GM18520 (cell line): Measurements from ENCODE around the gene CRK.
A peak's percentile ranks its signal among the peaks of the same experiment; 100 is the strongest.
"Not testable (repeated sequence)": the region's sequence is repeated elsewhere in the genome, so short reads cannot be mapped to it uniquely, and the experiment has no call there.

Experiments
- ATAC-seq: cut with Tn5 transposase; IDR thresholded peaks from one replicate; pipeline ENCODE4 v1.9.1; 2021; ENCODE audit not compliant: unreplicated experiment

CRK gene

GRCh38 chr17:1431631-1432104 is 24.4 kb downstream of the CRK start:
- ATAC-seq: peak; percentile 48

GRCh38 chr17:1423456-1424135 is 32.4 kb downstream of the CRK start:
- ATAC-seq: no peak

- ATAC-seq: no peak
Measured at GRCh38 chr17:1422885-1423284, 33.1 kb downstream of the CRK start.

DNA sequence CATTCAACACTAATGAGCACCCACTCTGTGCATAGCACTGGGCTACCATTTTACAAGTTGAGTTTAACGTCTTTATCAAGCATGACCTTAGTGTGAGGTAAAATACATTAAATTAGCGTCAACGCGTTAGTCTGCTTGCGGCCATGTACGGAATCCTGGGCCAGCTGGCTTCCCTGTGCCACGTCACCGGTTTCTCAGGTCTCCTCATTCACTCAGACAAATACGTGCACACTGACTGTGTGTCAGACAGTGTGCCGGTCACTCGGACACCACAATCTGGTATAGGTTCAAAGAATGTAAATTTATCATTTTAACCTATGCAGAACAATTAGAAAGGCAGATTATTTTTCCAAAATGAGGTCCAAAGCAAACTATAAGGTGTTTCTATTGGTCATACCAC is 34.6 kb downstream of the CRK start:
- no peak for ATAC-seq

GRCh38 chr17:1420981-1421380 is 35.1 kb downstream of the CRK start:
- ATAC-seq: no peak

GRCh38 chr17:1420163-1420562 is 35.9 kb downstream of the CRK start:
- no peak for ATAC-seq

DNA sequence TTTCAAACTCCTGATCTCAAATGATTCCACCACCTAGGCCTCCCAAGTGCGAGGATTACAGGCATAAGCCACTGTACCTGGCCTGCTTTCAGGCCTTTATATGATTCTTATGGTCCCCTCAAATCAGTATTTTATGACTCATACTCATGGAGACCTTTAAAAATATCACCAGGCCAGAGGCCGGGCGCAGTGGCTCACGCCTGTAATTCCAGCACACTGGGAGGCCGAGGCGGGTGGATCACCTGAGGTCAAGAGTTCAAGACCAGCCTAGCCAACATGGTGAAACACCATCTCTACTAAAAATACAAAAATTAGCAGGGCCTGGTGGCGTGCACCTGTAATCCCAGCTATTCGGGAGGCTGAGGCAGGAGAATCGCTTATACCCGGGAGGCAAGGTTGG is 37.6 kb downstream of the CRK start:
- ATAC-seq: not testable (repeated sequence)

DNA sequence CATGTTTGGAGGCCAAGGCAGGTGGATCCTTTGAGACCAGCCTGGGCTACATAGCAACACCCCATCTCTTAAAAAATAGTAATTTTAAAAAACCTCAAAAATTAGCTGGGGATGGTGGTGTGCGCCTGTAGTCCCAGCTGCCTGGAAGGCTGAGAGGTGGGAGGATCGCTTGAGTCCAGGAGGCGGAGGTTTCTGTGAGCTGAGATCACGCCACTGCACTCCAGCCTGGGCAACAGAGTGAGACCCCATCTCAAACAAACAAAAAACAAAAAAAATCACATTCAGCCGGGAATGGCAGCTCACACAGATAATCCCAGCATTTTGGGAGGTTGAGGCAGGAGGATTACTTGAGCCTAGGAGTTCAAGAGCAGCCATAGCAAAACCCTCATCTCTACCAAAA is 39.6 kb downstream of the CRK start:
- no peak for ATAC-seq

GRCh38 chr17:1414634-1415033 is 41.4 kb downstream of the CRK start:
- ATAC-seq: no peak

DNA sequence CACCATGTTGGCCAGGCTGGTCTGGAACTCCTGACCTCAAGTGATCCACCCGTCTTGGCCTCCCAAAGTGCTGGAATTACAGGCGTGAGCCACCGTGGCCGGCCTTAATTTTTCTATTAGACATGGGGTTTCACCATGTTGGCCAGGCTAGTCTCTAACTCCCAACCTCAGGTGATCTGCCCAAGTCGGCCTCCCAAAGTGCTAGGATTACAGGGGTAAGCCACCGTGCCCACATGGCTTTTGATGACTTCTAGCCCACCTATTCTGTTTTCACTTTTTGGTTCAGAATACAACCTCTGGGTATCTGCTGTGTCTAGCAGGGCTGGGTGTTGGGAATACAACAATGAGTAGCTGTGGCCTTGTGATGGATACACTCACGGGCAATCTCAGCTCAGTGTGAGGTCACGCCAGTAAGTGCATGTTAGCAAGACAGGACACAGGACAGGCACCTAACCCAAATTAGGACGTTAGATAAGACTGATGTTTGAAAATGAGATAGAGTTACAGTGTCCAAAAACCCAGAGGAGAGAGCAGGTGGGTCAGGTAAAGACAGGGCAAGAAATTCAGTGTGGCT is 41.9 kb downstream of the CRK start:
- no peak for ATAC-seq

GRCh38 chr17:1413281-1413791 is 42.7 kb downstream of the CRK start:
- no peak for ATAC-seq

DNA sequence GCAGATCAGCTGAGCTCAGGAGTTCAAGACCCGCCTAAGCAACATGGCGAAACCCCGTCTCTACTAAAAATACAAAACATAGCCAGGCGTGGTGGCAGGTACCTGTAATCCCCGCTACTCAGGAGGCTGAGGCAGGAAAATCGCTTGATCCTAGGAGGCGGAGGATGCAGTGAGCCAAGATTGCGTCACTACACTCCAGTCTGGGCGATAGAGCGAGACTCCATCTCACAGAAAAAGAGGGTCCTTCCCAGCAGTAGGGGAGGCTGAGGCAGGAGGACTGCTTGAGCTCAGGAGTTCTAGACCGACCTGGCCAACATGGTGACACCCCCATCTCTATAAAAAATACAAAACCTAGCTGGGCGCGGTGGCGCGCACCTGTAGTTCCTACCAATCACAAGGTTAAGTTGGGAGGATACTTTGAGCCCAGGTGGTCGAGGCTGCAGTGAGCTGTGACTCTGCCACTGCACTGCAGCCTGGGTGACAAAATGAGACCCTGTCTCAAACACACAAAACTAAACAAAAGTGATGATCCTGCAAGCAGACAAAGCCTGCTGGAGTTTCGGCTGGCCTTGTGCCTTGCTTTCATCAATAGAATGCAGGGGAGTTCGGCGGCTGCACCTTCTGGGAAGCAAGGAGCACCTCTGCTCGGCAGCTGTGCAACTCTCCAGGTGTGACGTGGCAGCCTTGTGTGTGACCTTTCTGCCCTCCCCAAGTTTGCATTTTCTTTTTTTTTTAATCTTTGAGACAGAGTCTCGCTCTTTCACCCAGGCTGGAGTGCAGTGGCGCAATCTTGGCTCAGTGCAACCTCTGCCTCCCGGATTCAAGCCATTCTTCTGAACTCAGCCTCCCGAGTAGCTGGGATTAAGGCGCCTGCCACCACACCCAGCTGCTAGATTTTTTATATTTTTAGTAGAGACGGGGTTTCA is 43.6 kb downstream of the CRK start:
- no peak for ATAC-seq

GRCh38 chr17:1402262-1402586 is 53.8 kb downstream of the CRK start:
- ATAC-seq: no peak

- peak; percentile 95 for ATAC-seq
Measured at GRCh38 chr17:1399679-1400512, 56.1 kb downstream of the CRK start, which contains the start of gene YWHAE. Gene YWHAE, minus strand, starts transcription at chr17:1400222. Its CDS starts 112 bp downstream, at chr17:1400110.

GRCh38 chr17:1398931-1399678 is 56.9 kb downstream of the CRK start:
- no peak for ATAC-seq

GRCh38 chr17:1398028-1398427 is 58.0 kb downstream of the CRK start:
- no peak for ATAC-seq

DNA sequence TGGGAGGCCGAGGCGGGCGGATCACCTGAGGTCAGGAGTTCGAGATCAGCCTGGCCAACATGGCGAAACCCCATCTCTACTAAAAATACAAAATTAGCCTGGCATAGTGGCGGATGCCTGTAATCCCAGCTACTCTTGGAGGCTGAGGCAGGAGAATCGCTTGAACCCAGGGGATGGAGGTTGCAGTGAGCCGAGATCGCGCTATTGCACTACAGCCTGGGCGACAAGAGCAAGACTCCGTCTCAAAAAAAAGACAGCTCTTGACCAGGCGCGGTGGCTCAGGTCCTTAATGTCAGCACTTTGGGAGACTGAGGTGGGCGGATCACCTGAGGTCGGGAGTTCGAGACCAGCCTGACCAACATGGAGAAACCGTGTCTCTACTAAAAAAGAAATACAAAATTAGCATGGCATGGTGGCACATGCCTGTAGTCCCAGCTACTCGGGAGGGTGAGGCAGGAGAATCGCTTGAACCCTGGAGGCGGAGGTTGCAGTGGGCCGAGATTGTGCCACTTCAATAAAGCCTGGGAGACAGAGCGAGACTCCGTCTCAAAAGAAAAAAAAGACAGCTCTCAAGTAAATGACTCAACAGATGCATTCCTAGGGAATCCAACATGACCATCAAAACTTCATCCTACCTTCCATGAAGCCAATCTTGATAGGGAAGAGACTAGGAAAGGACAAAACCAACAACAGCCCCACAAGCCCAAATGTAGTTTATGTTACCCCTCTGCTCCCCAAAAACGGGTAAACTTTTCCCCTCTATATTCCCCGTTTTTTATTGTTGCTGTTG is 60.0 kb downstream of the CRK start:
- not testable (repeated sequence) for ATAC-seq

DNA sequence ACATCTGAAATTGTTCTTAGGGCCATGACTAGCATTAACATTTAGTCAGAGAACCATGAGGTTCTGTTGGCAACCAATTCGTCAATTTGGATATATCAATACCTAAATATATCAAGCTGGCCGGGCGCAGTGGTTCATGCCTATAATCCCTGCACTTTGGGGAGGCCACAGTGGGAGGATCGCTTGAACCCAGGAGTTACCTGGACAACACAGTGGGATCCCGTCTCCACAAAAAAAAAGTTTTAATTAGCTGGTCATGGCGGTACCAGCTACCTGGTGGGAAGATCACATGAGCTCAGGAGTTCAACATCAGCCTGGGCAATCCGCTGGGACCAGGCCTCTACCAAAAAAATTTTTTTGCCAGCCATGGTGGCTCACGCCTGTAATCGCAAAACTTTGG is 64.5 kb downstream of the CRK start:
- no peak for ATAC-seq
